KOPT-K1 (cell line): Measurements from ENCODE around the gene TPM4.
"Not testable (repeated sequence)": the region's sequence is repeated elsewhere in the genome, so short reads cannot be mapped to it uniquely, and the experiment has no call there.

Experiments used
- H3K27ac ChIP-seq: fragments of 200-600 bp; sonication (generic); 2 replicates; pipeline ENCODE4 v1.5.1; 2016; ENCODE audit warnings: antibody characterized with exemption, mild to moderate bottlenecking, low read depth, low read length; ENCODE audit not compliant: poor library complexity, severe bottlenecking
- H3K36me3 ChIP-seq: fragments of 200-600 bp; sonication (generic); 2 replicates; pipeline ENCODE4 v1.5.1; 2017; ENCODE audit warnings: antibody characterized with exemption, mild to moderate bottlenecking, low read length, moderate library complexity; ENCODE audit not compliant: insufficient read depth
- H3K9me3 ChIP-seq: fragments of 200-600 bp; sonication (generic); 2 replicates; pipeline ENCODE4 v1.5.1; 2017; ENCODE audit warnings: antibody characterized with exemption, low read length, mild to moderate bottlenecking; ENCODE audit not compliant: insufficient read depth, poor library complexity, severe bottlenecking

TPM4 gene

GRCh38 chr19:16091546-16092475 lies 15.5 kb downstream of the TPM4 start:
- H3K9me3 ChIP-seq, result no peaks in the 10 kb centered on the region
- H3K27ac ChIP-seq, result no peak overlapping the region
- peaks cover 99% of the 10 kb centered on the region for H3K36me3 ChIP-seq

GRCh38 chr19:16094360-16095070 lies 18.2 kb downstream of the TPM4 start:
- no peak overlapping the region for H3K27ac ChIP-seq
- H3K9me3 ChIP-seq, result no peaks in the 10 kb centered on the region
- peaks cover 99% of the 10 kb centered on the region for H3K36me3 ChIP-seq

GRCh38 chr19:16095071-16095571 lies 18.8 kb downstream of the TPM4 start:
- Histone ChIP-seq H3K27ac (peak overlapping the region; percentile 20), H3K9me3 (no peaks in the 10 kb centered on the region), H3K36me3 (peaks cover 99% of the 10 kb centered on the region)

- peaks cover 99% of the 10 kb centered on the region for H3K36me3 ChIP-seq
- H3K9me3 ChIP-seq, result no peaks in the 10 kb centered on the region
- no peak overlapping the region for H3K27ac ChIP-seq
These were observed 20.1 kb downstream of the TPM4 start for GRCh38 chr19:16096280-16096855.

- Histone ChIP-seq H3K36me3 (peaks cover 99% of the 10 kb centered on the region), H3K27ac (no peak overlapping the region)
These were observed 22.1 kb downstream of the TPM4 start for GRCh38 chr19:16098416-16098768.

GRCh38 chr19:16098821-16099220 lies 22.5 kb downstream of the TPM4 start:
- peaks cover 99% of the 10 kb centered on the region for H3K36me3 ChIP-seq
- no peak overlapping the region for H3K27ac ChIP-seq

More at GRCh38 chr19:16098416-16098768, 22.1 kb downstream of the TPM4 start:
- H3K9me3 ChIP-seq, result no peaks in the 10 kb centered on the region

GRCh38 chr19:16099314-16099965 lies 23.1 kb downstream of the TPM4 start:
- H3K27ac ChIP-seq, H3K9me3 ChIP-seq: not testable (repeated sequence)
- peaks cover 94% of the 10 kb centered on the region for H3K36me3 ChIP-seq

More at GRCh38 chr19:16098821-16099220, 22.5 kb downstream of the TPM4 start:
- H3K9me3 ChIP-seq, result no peaks in the 10 kb centered on the region

- H3K27ac ChIP-seq, result no peak overlapping the region
- peaks cover 89% of the 10 kb centered on the region for H3K36me3 ChIP-seq
- H3K9me3 ChIP-seq, result no peaks in the 10 kb centered on the region
These were observed 24.2 kb downstream of the TPM4 start for GRCh38 chr19:16100524-16100923.

GRCh38 chr19:16104722-16105121 lies 28.4 kb downstream of the TPM4 start:
- Histone ChIP-seq H3K27ac (no peak overlapping the region), H3K9me3 (no peaks in the 10 kb centered on the region), H3K36me3 (peaks cover 47% of the 10 kb centered on the region)

- H3K36me3 ChIP-seq, result peaks cover 33% of the 10 kb centered on the region
- H3K9me3 ChIP-seq, result no peaks in the 10 kb centered on the region
- H3K27ac ChIP-seq, result no peak overlapping the region
These were observed 29.8 kb downstream of the TPM4 start for GRCh38 chr19:16106121-16106520.

GRCh38 chr19:16111160-16111908 lies 35.0 kb downstream of the TPM4 start, which contains the start of gene RAB8A:
TSS of gene RAB8A (plus strand) at chr19:16111889. CDS start at chr19:16111902, 13 bp downstream.
- no peaks in the 10 kb centered on the region for H3K9me3 ChIP-seq
- peaks cover 32% of the 10 kb centered on the region for H3K36me3 ChIP-seq
- H3K27ac ChIP-seq, result peak within 1 kb of the TSS; percentile 86

GRCh38 chr19:16111909-16112752 lies 35.8 kb downstream of the TPM4 start:
- Histone ChIP-seq H3K36me3 (peaks cover 40% of the 10 kb centered on the region), H3K27ac (peak overlapping the region; percentile 86), H3K9me3 (no peaks in the 10 kb centered on the region)

GRCh38 chr19:16112778-16113177 lies 36.5 kb downstream of the TPM4 start:
- Histone ChIP-seq H3K9me3 (no peaks in the 10 kb centered on the region), H3K27ac (peak overlapping the region; percentile 86), H3K36me3 (peaks cover 47% of the 10 kb centered on the region)
